Measurements from ENCODE around the gene NAIF1.

DNA sequence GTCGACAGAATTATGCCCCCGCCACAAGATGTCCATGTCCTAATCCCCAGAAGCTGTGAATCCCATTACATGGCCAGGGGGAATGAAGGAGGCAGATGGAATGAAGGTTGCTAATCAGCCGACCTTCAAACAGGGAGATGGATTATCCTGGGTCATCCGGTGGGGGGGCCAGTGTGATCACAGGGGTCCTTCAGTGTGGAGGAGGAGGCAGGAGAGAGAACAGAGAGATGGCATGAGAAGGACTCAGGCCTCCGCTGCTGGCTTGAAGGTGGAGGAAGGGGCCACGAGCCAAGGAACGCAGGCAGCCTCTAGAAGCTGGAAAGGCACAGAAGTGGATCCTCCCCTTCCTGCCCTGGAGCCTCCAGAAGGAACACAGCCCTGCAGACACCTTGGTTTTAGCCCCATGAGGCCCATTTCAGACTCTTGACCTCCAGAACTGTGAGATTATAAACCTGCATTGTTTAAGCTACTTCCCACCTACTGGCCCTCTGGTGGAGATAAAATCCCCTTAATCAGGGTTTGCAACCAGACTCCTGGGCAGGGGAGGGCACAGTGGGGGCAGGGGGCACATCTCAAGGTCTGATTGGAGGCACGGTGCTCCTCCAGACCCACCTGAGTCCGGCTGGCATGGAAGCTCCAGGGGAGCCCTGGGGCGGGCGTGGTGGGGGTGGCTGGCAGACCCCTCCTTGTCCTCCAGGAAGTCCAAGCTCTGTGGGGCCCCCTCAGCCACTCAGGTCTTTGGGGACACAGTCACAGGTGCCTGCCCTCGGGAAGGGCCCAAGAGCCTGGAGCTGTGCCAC, 46.6 kb upstream of the NAIF1 start:
- TF ChIP-seq, protein P1, sequence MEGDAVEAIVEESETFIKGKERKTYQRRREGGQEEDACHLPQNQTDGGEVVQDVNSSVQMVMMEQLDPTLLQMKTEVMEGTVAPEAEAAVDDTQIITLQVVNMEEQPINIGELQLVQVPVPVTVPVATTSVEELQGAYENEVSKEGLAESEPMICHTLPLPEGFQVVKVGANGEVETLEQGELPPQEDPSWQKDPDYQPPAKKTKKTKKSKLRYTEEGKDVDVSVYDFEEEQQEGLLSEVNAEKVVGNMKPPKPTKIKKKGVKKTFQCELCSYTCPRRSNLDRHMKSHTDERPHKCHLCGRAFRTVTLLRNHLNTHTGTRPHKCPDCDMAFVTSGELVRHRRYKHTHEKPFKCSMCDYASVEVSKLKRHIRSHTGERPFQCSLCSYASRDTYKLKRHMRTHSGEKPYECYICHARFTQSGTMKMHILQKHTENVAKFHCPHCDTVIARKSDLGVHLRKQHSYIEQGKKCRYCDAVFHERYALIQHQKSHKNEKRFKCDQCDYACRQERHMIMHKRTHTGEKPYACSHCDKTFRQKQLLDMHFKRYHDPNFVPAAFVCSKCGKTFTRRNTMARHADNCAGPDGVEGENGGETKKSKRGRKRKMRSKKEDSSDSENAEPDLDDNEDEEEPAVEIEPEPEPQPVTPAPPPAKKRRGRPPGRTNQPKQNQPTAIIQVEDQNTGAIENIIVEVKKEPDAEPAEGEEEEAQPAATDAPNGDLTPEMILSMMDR (IDR thresholded peaks at IDR 0.05; ENCODE audit: low read length): no peak
- no peak for TF ChIP-seq EZH2 (IDR thresholded peaks at IDR 0.05; ENCODE audit: borderline replicate concordance, low read length)
